Thyroid gland (tissue), 4 donors: ENCODE data around the gene GRIFIN. TPM values are rescaled to one million over a fixed set of nuclear protein-coding genes. Genes with fewer than 3 reads are reported as not detected.

Experiments
- DNase-seq, 2 donors: peaks; one replicate each; pipeline ENCODE4 v3.0.0-alpha.2; 2019
- H3K27ac ChIP-seq, 3 donors: fragments of 200-600 bp; sonication (generic); 1 replicate in 2 of 3; 2 replicates in 1 of 3; pipeline ENCODE4 v1.5.1; 2016 to 2019; ENCODE audit warnings: mild to moderate bottlenecking in 1 of 3, moderate library complexity in 1 of 3
- H3K27me3 ChIP-seq: fragments of 200-600 bp; sonication (generic); one replicate; pipeline ENCODE4 v1.5.1; 2019
- H3K36me3 ChIP-seq, 2 donors: fragments of 200-600 bp; sonication (generic); one replicate each; pipeline ENCODE4 v1.5.1; 2016 to 2019
- H3K4me1 ChIP-seq, 2 donors: fragments of 200-600 bp; sonication (generic); one replicate each; pipeline ENCODE4 v1.5.1; 2017 to 2019
- H3K4me3 ChIP-seq, 3 donors: fragments of 200-600 bp; sonication (generic); replicated peaks in 1 of 3; 1 replicate in 2 of 3; 2 replicates in 1 of 3; pipeline ENCODE4 v1.5.1; 2016; ENCODE audit warnings: mild to moderate bottlenecking in 1 of 3
- H3K9me3 ChIP-seq: fragments of 200-600 bp; sonication (generic); one replicate; pipeline ENCODE4 v1.5.1; 2017
- POLR2A ChIP-seq, 2 donors: fragments of 450-650 bp; IDR thresholded peaks; one replicate each; pipeline ENCODE4 v1.6.1; 2017; ENCODE audit warnings: antibody characterized with exemption in 2 of 2, mild to moderate bottlenecking in 2 of 2, moderate library complexity in 1 of 2
- WGBS, 2 donors: methylation state at CpG; one replicate each; pipeline ENCODE4 v1.1.5; 2017; 5-methylcytosine and 5-hydroxymethylcytosine counted together
- intact Hi-C: fragments of 100-400 bp; cut with DNase I; formaldehyde crosslinking; loops from one replicate; pipeline ENCODE4 v1.15.1; 2023
- total RNA-seq, 4 donors: library from RNA; depleted of rRNA; stranded (reverse); fragments of >200 nt; gene quantifications; one replicate each; pipeline ENCODE4 v1.2.3, GENCODE V29; 2016
- TF ChIP-seq, protein P1 (sequence below), 6 experiments: fragments of 200-600 bp in 3 of 6; fragments of 450-650 bp in 3 of 6; sonication (generic) in 3 of 6; IDR thresholded peaks; one replicate each; pipeline ENCODE4 v1.5.1; 2016 to 2019; ENCODE audit warnings: antibody characterized with exemption in 6 of 6, mild to moderate bottlenecking in 2 of 6, inconsistent platforms in 1 of 6, moderate library complexity in 1 of 6

The GRIFIN gene
- total RNA-seq, 4 donors from 2014 or later, result not detected

DNA sequence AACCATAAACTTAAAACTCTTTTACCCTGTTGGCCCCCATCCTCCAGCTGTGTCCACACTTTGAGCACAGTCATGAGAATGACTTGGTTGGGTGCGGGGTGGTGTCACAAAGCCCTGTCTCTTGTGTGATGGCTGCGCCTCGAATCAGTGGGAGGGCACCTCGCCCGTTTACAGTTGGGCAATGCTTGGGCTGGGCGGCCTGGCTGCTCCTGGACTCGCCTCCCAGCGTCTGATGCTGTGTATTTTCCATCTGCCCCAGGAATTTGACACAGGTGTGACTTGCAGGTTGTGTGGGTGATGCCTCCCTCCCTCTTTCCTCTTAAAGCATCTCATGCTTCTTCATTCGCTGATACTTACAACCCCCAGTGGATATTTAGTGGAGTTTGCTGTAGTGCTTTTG is 39.1 kb downstream of the GRIFIN start:
- Histone ChIP-seq H3K36me3 (peaks cover 24 to 26% of the 10 kb centered on the region in 2 donors), H3K4me3 (no peak overlapping the region), H3K9me3 (no peaks in the 10 kb centered on the region), H3K4me1 (peaks cover 9 to 12% of the 10 kb centered on the region in 2 donors), H3K27me3 (no peaks in the 10 kb centered on the region), H3K27ac (no peak overlapping the region)
- no peak for DNase-seq
- intact Hi-C loops, result no loop called here
- no peak for TF ChIP-seq POLR2A (IDR thresholded peaks at IDR 0.05)
- TF ChIP-seq, protein P1, sequence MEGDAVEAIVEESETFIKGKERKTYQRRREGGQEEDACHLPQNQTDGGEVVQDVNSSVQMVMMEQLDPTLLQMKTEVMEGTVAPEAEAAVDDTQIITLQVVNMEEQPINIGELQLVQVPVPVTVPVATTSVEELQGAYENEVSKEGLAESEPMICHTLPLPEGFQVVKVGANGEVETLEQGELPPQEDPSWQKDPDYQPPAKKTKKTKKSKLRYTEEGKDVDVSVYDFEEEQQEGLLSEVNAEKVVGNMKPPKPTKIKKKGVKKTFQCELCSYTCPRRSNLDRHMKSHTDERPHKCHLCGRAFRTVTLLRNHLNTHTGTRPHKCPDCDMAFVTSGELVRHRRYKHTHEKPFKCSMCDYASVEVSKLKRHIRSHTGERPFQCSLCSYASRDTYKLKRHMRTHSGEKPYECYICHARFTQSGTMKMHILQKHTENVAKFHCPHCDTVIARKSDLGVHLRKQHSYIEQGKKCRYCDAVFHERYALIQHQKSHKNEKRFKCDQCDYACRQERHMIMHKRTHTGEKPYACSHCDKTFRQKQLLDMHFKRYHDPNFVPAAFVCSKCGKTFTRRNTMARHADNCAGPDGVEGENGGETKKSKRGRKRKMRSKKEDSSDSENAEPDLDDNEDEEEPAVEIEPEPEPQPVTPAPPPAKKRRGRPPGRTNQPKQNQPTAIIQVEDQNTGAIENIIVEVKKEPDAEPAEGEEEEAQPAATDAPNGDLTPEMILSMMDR (IDR thresholded peaks at IDR 0.05), result no peak
- 94 to 95% methylated on average over 9 of the region's 9 CpGs for WGBS, 2 donors

DNA sequence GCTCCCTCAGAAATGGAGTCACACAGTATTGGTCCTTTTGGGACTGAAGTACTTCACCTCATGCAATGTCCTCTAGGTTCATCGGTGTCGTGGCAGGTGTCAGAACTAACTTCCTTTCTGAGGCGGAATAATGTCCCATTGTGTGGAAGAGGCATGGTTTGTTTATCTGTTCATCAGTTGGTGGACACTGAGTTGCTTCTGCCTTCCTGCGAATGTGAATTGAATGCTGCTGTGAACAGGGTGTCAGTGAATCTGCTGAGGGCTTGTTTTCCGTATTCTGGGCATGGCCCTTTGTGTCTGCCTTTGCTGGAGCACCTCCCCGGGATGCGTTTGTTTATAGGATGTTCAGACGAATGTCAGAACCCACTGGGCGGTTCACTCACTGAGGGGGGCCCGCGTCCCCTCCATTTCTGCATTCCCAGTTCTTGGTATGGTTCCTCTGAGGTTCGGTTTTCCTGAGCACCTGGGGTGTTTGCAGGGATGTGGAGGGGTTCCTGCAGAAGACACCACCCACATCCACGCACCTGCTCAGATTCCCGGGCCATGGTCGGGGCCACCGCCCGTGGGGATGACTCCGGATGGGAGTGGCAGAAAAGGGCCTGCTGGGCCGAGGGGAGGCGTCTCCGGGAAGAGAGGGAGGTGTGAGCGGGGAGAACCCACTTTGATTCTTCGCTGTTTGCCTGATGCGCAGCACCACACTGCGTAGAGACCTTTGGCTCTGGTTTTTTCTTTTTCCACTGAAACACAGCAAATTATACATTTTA is 39.7 kb downstream of the GRIFIN start:
- WGBS, 2 donors, result 87 to 94% methylated on average over 25 of the region's 25 CpGs

DNA sequence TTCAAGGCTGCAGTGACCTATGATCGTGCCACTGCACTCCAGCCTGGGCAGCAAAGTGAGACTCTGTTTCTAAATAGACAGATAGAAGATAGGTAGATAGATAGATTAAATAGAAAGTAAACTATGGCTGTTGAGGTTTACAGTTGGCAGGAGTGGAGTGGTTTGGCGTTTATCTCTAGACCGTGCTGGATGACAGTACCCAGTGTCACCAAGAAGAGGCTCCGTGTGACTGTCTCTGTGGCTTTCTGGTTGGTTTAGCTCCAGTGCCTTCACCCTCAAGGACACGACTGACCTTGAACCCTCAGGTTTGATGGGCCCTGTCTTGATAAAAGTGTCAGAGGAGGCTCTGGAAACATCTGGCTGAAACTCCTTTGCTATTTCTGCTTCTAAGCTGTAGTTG is 41.1 kb downstream of the GRIFIN start:
- intact Hi-C loops, result no loop called here
- Histone ChIP-seq H3K27me3 (no peaks in the 10 kb centered on the region), H3K4me1 (peaks cover 2 to 3% of the 10 kb centered on the region in 2 donors), H3K27ac (no peak overlapping the region), H3K36me3 (peaks cover 24 to 26% of the 10 kb centered on the region in 2 donors), H3K9me3 (no peaks in the 10 kb centered on the region), H3K4me3 (no peak overlapping the region)
- WGBS, 2 donors, result 84 to 88% methylated on average over 5 of the region's 5 CpGs
- no peak for DNase-seq
- no peak for TF ChIP-seq POLR2A (IDR thresholded peaks at IDR 0.05)
- TF ChIP-seq, protein P1 (IDR thresholded peaks at IDR 0.05), result no peak

More for the DNA sequence above, 39.7 kb downstream of the GRIFIN start:
- Histone ChIP-seq H3K4me3 (no peak overlapping the region), H3K36me3 (peaks cover 24 to 26% of the 10 kb centered on the region in 2 donors), H3K9me3 (no peaks in the 10 kb centered on the region), H3K27ac (no peak overlapping the region), H3K27me3 (no peaks in the 10 kb centered on the region), H3K4me1 (peaks cover 9 to 12% of the 10 kb centered on the region in 2 donors)
- DNase-seq, result no peak
- intact Hi-C loops, result no loop called here
- TF ChIP-seq POLR2A (IDR thresholded peaks at IDR 0.05), result no peak
- TF ChIP-seq, protein P1 (IDR thresholded peaks at IDR 0.05), result no peak

DNA sequence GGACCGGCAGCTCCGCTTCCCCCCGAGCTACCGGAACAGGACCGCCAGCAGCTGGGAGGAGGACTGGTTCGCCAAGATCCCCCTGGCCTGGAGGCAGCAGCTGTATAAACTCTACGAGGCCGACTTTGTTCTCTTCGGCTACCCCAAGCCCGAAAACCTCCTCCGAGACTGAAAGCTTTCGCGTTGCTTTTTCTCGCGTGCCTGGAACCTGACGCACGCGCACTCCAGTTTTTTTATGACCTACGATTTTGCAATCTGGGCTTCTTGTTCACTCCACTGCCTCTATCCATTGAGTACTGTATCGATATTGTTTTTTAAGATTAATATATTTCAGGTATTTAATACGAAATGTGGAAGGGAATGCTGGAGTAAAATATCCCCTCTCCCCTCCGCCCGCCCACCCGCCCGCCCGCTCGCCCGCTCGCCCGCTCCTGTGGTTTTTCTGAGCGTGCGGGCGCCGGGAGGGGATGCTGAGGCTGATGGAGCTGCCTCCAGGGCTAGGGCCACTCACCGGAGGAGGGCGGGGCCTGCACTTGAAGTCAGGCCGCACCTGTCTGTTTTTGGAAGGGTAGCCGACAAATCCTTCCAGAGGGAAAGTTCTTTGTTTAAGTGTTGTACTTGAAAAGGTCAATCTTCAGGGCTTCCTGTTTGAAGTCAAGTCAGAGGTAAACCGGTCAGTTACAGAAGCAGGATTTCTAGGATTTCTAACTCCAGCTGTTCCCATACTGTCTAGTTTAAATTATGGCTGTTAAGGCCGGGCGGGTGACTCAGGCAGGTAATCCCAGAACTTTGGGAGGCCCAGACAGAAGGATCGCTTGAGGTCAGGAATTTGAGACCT is 42.3 kb downstream of the GRIFIN start:
- no peak overlapping the region for H3K27ac ChIP-seq
- H3K27me3 ChIP-seq, result no peaks in the 10 kb centered on the region
- TF ChIP-seq, protein P1 (IDR thresholded peaks at IDR 0.05), result no peak
- no peak for TF ChIP-seq POLR2A (IDR thresholded peaks at IDR 0.05)
- DNase-seq, result no peak
- H3K4me3 ChIP-seq, result no peak overlapping the region
- H3K4me1 ChIP-seq, result no peaks in the 10 kb centered on the region
- H3K36me3 ChIP-seq, result peaks cover 24 to 26% of the 10 kb centered on the region in 2 donors
- H3K9me3 ChIP-seq, result no peaks in the 10 kb centered on the region
- intact Hi-C loops, result no loop called here
- WGBS, 2 donors, result 95 to 96% methylated on average over 39 to 42 of the region's 42 CpGs
